ENCODE data around the gene ELF1.

GRCh38 chr13:40970803-40971202 is 48.3 kb downstream of the ELF1 start:
- no peak for TF ChIP-seq REST (IDR thresholded peaks at IDR 0.05; ENCODE audit: insufficient read depth in 1 of 2, low read depth in 2 of 2, low read length in 2 of 2)
- no peak for TF ChIP-seq TAF1 (IDR thresholded peaks at IDR 0.05; ENCODE audit: borderline replicate concordance, insufficient read depth, low read length)
- TF ChIP-seq POLR2AphosphoS5 (IDR thresholded peaks at IDR 0.05; ENCODE audit: low read depth, low read length): no peak
